HG03521 (cell line): Measurements from ENCODE around the gene TTC39A.
"Not testable (repeated sequence)": the region's sequence is repeated elsewhere in the genome, so short reads cannot be mapped to it uniquely, and the experiment has no call there.

Experiments used
- ATAC-seq: cut with Tn5 transposase; IDR thresholded peaks from one replicate; pipeline ENCODE4 v1.9.1; 2021; ENCODE audit warnings: mild to moderate bottlenecking, moderate library complexity; ENCODE audit not compliant: unreplicated experiment

The TTC39A gene

DNA sequence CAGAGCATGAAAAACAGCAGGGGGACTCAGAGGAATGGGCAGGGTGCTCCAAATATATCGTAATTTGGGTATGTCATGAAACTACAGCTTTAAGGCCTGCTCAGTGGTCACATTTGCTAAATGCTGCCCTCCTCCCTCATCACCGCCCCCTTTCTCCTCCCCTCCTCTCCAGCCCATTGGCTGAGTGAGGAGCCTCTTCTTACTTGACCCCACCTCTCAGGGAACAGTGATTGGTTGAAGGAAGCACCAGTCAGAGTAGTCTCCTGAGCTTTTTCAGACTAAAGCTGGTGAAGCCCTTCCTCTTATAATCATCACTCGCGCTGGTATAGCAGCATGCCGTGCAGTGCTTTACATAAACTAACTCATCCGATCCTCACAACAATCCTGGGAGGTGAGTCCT is 10.0 kb upstream of the TTC39A start:
- no peak for ATAC-seq

GRCh38 chr1:51336711-51337110 is 6.3 kb upstream of the TTC39A start:
- ATAC-seq, result no peak

GRCh38 chr1:51336004-51336403 is 5.6 kb upstream of the TTC39A start:
- no peak for ATAC-seq

GRCh38 chr1:51331206-51332100 is 1.1 kb upstream of the TTC39A start:
- no peak for ATAC-seq

- no peak for ATAC-seq
Measured at GRCh38 chr1:51329443-51330325, 678 bp downstream of the TTC39A start.

- ATAC-seq, result no peak
Measured at GRCh38 chr1:51328926-51329325, 1.4 kb downstream of the TTC39A start.

DNA sequence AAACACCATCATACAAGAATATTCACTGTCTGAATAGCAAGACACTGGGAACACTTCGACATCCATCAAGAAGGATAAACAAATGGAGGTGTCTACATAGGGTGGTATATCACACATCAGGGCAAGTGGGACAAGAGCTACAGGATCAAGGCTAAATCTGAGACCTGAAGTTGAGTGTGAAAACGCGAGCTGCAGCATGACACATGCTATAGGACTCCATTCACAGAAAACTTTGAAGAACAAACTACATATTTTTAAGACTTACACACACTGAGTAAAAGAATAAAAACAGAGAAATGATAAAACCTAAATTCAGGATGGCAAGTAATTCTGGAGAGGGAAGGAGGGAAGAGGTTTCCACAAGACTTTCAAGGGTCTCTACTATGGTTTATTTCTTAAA is 2.1 kb downstream of the TTC39A start:
- no peak for ATAC-seq

- no peak for ATAC-seq
Measured at GRCh38 chr1:51327386-51327785, 3.0 kb downstream of the TTC39A start.

GRCh38 chr1:51326839-51327238 is 3.5 kb downstream of the TTC39A start:
- no peak for ATAC-seq

- ATAC-seq, result no peak
Measured at GRCh38 chr1:51325878-51326755, 4.2 kb downstream of the TTC39A start.

GRCh38 chr1:51325391-51325790 is 5.0 kb downstream of the TTC39A start:
- ATAC-seq, result no peak

- not testable (repeated sequence) for ATAC-seq
Measured at GRCh38 chr1:51325011-51325385, 5.4 kb downstream of the TTC39A start.

DNA sequence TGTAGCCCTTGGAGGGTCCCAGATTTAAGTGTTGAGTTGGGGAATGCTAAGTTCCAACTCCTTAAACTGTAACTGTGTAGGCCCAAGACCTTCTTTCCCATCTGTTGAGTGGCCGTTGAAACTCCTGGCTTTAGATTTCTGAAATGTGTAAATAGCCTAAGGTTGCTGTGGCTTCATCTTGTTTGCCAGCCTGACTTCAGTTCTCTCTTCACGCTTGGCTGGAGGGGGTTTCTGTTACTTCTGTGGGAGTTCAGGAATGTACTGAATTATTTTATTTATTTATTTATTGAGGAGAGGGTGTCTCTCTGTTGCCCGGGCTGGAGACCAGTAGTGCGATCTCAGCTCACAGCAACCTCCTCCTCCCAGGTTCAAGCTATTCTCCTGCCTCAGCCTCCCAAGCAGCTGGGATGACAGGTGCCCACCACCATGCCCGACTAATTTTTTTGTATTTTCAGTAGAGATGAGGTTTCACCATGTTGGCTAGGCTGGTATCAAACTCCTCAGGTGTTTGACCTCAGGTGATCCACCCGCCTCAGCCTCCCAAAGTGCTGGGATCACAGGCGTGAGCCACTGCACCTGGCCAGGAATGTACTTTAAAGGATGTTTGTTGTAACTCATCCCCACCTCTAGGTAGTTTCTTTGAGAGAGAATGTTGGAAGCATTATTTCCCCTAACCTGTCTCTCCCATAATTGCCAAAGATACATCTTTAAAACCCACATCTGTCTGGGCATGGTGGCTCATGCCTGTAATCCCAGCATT is 5.9 kb downstream of the TTC39A start:
- ATAC-seq, result no peak

DNA sequence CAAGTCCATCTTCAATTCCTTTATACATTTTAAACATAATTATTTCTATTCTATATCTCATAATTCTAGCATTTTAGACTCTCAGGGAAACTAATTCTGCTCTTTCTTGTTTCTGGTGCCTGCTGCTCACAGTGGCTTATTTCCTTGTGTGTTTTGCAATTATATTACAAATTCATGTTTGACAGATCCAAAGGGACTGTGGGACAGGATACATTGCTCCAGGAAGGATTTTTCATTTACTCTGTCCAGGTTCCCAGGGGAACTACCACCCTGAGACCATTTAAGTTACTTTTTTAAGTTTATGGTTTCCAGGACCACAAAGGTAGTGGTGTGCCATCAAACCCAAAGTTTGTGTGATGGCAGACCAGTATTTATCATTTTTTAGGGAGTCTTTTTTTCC is 6.6 kb downstream of the TTC39A start:
- no peak for ATAC-seq

GRCh38 chr1:51322417-51323101 is 7.8 kb downstream of the TTC39A start:
- no peak for ATAC-seq

- ATAC-seq, result no peak
Measured at GRCh38 chr1:51321924-51322280, 8.5 kb downstream of the TTC39A start.

- no peak for ATAC-seq
Measured at GRCh38 chr1:51320967-51321923, 9.1 kb downstream of the TTC39A start.

GRCh38 chr1:51317798-51318197 is 12.6 kb downstream of the TTC39A start:
- ATAC-seq, result no peak

DNA sequence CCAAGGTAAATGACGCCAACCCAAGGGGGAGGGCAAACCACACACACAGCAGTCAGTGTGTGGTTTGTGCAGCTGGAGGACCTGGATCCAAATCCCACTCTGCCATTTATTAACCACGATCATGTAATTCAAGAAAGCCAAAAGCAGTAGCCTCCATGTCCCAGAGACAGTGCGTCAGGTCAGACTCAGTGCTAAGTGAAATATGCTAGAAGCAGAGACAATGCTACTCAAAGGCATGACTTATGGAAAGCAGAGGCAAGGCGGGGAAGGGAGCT is 13.6 kb downstream of the TTC39A start:
- no peak for ATAC-seq
